GM04503 (cell line): Measurements from ENCODE around the gene PDCD6IP.
"Not testable (repeated sequence)": the region's sequence is repeated elsewhere in the genome, so short reads cannot be mapped to it uniquely, and the experiment has no call there.

Experiments
- DNase-seq: peaks from one replicate; pipeline ENCODE4 v3.0.0-alpha.2; 2012; ENCODE audit warnings: low read depth

Gene PDCD6IP

GRCh38 chr3:33848624-33849347, 50.4 kb downstream of the PDCD6IP start:
- DNase-seq: no peak

DNA sequence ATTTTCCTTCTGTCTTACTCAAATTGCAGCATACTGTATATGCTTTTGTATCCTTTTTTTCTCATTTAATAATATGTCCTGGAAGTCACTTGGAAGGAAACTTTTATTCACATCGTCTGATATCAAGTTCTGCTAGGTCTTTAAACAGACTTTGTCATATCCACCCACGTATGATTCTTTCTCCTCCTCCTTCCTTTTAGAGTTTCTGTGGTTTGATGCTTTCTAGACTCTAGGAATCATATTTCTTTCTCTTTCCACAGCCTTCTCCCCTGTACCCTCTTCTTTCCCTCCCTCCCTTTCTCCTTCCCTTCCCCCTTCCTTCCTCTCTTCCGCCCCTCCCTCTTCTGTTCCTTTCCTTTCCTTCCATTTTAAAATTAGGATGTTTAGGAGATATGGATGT, 52.2 kb downstream of the PDCD6IP start:
- DNase-seq: not testable (repeated sequence)

DNA sequence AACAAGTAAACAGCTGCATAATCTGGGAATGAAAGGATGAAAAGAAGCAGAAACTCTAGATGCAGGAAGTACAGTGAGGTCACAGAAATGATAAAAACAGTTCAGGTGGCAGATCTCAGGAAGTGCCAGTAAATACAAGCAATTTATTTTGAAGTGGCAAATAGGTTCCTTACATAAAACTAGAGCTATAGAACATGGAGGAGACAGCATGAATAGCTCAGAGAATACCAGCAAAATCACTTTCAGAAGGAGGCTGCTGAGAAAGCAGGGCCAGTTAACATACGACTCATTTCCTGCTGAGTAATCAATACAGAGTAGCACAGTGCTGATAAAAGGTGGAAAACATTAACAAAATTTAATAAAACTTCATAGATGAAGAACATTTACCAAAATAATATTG, 57.0 kb downstream of the PDCD6IP start:
- not testable (repeated sequence) for DNase-seq

DNA sequence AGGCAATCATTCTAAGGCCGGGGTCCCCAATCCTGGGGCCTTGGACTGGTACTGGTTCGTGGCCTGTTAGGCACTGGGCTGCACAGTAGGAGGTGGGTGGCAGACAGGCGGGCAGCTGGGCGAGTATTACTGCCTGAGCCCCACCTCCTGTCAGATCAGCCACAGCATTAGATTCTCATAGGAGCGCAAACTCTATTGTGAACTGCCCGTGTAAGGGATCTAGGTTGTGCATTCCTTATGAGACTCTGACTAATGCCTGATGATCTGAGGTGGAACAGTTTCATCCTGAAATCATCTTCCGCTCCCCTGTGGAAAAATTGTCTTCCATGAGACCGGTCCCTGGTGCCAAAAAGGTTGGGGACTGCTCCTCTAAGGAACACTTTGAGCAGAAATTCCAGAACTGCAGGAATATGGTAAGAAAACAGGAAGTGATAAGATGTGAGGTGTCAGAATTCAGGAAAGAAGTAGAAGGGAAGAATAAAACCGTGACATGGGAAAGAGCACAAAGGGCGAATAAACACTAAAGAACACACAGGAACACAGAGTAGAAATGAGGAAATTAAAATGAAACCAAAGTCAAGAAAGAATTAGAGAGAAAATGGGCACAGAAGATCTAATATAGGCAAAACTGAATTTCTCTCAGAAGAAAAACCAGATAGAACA, 57.6 kb downstream of the PDCD6IP start:
- DNase-seq: no peak

GRCh38 chr3:33857701-33858100, 59.3 kb downstream of the PDCD6IP start:
- not testable (repeated sequence) for DNase-seq

DNA sequence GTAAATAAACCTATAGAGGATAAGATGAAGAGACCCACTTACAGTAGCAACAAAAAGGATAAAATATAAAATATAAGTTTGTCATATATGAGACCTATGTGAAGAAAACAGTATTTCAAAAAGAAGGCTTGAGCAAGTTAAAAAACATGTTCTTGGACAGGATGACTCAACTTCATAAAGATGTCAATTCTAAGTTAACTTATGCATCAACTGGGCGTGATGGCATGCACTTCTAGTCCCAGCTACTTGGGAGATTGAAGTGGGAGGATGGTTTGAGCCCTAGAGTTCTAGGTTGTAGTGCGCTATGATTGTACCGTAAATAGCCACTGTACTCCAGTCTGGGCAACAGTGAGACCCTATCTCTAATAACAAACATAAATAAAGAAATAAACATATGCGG, 59.7 kb downstream of the PDCD6IP start:
- DNase-seq: no peak

DNA sequence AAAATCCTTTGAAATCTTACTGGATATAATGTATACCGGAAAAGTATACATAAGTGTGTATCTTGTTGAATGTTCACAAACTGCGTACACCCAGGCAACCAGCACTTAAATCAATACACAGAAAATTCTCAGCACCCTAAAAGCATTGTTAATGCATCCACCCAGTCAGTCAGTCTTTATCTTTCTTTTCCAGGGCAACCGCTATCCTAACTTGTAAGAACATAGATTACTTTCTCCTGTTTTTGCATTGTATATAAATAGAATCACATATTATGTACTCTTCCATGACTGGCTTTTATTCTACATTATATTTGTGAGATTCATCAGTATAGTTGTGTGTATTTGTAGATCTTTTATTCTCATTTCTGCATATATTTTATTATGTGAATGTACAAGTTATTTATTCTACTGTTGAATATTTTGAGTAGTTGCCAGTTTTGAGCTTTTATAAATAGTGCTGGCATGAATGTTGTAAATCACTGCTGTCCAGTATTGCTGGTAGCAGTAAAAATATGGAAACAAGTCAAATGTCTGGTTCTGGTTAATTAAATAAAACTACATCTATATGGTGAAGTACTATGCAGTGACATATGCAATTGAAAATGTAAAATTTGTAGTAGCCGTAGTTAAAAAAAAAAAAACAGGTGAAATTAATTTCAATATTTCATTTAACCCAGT, 62.1 kb downstream of the PDCD6IP start:
- DNase-seq: no peak

DNA sequence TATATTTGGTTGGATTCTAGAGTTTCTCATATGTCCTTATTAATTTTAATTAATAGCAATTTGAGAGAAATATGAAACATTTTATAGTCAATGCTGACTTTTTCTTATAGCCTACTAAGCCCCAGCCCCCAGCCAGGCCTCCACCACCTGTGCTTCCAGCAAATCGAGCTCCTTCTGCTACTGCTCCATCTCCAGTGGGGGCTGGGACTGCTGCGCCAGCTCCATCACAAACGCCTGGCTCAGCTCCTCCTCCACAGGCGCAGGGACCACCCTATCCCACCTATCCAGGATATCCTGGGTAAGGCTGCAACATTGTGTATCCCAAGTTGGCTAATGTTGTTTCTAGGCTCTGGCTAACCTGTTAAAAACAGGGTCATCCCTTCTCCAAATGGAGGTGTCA, 66.7 kb downstream of the PDCD6IP start:
- no peak for DNase-seq

DNA sequence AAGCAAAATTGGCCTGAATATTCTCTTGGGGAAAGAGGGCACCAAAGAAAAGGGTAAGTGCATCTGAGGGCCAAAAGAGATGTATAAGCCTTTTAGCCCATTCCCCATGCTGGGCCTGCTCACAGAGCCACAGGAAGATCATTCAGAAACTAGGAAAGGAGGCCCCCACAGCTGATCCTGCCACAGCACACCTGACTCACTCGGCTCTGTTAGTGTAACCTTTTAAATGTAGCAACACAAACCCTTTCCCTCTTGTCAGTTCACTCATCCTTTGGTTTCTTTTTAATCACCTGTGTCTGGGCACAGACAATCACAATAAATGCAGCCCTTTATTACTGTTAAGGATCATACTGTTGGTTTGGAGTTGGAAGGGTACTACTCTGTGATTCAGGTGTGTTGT, 69.9 kb downstream of the PDCD6IP start:
- no peak for DNase-seq

GRCh38 chr3:33869977-33870376, 71.5 kb downstream of the PDCD6IP start:
- no peak for DNase-seq

DNA sequence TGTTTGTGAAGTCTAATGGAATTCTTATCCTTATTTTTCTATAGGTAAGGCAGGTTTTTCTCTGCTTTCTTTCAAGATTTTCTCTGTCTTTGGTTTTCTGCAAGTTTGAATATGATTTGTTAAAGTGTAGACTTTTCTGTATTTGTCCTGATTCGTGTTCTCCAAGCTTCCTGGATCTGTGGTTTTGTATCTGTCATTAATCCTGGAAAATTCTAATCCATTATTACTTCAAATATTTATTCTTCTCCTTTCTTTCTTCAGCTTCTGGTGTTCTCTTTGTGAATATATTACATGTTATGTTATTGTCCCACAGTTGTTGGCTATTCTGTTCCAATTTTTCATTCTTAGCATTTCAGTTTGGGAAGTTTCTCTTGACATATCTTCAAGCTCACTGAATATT, 76.4 kb downstream of the PDCD6IP start:
- DNase-seq: no peak

DNA sequence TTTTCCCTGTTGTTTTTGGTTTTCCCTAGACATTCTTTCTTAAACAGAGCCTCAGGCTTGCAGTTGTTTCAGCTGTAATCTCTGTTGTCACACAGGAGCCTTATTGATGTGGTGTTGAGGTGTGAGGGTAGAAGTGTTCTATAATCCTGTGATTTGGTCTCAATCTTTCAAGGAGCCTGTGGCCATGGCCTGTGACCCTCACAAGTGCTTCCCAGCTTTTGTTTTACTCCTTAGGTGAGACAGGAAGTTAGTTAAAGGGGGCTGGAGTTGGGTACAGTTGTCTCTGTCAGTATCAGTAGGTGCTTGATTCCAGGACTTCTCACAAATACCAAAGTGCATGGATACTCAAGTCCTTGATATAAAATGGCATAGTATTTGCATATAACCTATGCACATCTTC, 77.2 kb downstream of the PDCD6IP start:
- DNase-seq: no peak

- no peak for DNase-seq
Observed at GRCh38 chr3:33877187-33877586, 78.8 kb downstream of the PDCD6IP start.

DNA sequence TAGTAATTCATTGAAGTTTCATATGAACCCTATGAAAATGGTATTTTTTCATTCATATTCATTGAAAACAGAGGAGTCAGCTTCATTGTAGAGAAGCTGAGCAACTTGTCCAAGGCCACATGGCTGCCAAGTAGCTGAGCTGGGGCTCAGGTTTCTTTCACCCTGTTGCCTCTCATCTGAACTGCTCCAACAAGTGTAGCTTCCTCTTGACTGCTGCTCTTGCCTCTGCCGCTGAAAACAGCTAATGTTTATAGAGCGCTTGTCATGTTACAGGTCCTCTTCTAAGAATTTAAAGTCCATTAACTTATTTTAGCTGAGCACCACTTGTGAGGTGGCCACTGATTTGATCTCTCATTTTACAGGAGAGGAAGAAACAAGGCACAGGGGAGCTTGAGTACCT, 81.1 kb downstream of the PDCD6IP start:
- DNase-seq: no peak

GRCh38 chr3:33881156-33882064, 83.0 kb downstream of the PDCD6IP start:
- no peak for DNase-seq

- no peak for DNase-seq
Observed at GRCh38 chr3:33882296-33882695, 83.9 kb downstream of the PDCD6IP start.

DNA sequence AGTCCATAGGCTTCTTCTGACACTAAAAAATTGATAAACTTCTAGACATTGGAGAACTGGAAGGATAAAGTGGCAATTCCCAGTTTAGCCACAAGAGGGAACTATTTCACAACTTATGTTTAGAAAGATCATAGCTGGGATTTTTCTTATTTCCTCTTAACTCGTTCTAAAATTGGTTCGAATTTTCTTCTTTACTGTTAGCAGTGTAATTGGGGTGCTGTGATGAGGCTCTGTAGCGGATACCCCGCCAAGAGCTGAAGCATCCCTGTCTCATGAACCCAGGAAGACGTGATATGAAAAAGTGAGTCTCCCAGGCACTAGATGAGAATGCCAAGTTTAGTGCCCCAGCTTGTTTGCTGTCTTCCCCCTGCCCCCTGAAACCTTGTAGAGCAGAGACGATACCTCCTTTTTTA, 85.1 kb downstream of the PDCD6IP start:
- peak; percentile 7 for DNase-seq

DNA sequence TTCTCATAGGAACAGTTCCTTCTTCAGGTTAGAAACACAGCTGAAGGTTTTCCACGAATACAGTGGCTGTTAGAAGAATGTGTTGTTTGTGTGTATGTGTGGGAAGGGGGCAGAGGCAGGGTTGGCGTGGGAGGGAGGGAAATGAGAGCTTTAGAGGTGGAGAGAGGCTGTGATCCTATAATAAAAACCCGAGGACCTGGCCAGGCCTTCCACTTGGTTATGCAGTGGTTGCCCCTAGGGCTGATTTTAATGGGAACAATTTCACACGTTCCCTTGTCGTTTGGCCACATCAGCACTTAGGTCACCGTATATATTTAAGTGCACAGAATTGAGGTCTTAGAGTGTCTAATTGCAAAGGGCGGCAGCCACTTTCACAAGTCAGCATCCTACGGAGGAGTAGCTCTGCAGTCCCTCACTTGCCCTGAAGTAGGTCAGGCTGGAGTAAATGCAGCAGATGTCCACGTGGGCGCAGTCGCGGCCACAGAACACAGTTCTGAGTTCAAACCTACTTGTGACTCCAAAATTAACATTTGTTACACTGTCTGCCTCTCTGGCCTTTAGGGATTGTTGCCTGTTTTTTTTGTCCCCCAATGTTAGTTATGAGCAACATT, 85.6 kb downstream of the PDCD6IP start:
- no peak for DNase-seq

GRCh38 chr3:33884701-33885100, 86.3 kb downstream of the PDCD6IP start:
- no peak for DNase-seq

GRCh38 chr3:33885496-33885895, 87.1 kb downstream of the PDCD6IP start:
- no peak for DNase-seq

DNA sequence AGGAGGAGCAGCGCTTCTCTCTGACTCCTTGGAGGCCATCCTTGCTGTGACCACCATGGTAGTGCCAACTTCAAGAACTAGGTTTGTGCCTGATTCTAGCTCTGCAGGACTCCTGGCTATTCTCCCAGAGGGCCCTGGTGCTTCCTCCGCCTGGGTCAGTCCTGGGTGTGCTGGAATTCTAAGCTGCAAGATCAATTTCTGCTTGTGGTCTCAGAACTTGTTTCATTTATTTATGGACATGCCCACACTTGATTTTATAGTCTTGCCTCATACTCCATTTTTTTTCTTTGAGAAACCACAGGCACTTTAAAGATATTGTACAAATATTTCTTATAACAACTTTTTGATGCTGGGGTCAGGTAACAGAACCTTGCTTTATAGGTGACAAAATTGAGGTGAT, 87.6 kb downstream of the PDCD6IP start:
- no peak for DNase-seq

- no peak for DNase-seq
Observed at GRCh38 chr3:33887478-33887877, 89.0 kb downstream of the PDCD6IP start.
